Fibroblast of lung (primary cell): Measurements from ENCODE around the gene NOB1. TPM values are rescaled to one million over a fixed set of nuclear protein-coding genes. Genes with fewer than 3 reads are reported as not detected.
A peak's percentile ranks its signal among the peaks of the same experiment; 100 is the strongest.

Experiments
- DNase-seq, 2 donors: peaks; one replicate each; pipeline versions ENCODE4 v3.0.0 to v3.0.0-alpha.2; 2010; ENCODE audit warnings: low read depth in 2 of 2
- H2AFZ ChIP-seq: 2 replicates; pipeline ENCODE4 v1.5.1; 2012; ENCODE audit warnings: low read length, control low read depth, inconsistent platforms
- H3K27ac ChIP-seq: 2 replicates; pipeline ENCODE4 v1.5.1; 2011; ENCODE audit warnings: low read length, control low read depth; ENCODE audit not compliant: insufficient read depth
- H3K27me3 ChIP-seq: 2 replicates; pipeline ENCODE4 v1.5.1; 2011; ENCODE audit warnings: mild to moderate bottlenecking, low read length; ENCODE audit not compliant: control insufficient read depth, insufficient read depth
- H3K36me3 ChIP-seq: 2 replicates; pipeline ENCODE4 v1.5.1; 2011; ENCODE audit warnings: low read length; ENCODE audit not compliant: control insufficient read depth, insufficient read depth
- H3K4me1 ChIP-seq: 2 replicates; pipeline ENCODE4 v1.5.1; 2011; ENCODE audit warnings: low read length; ENCODE audit not compliant: control insufficient read depth, insufficient read depth; ENCODE audit errors: extremely low read depth
- H3K4me2 ChIP-seq: 2 replicates; pipeline ENCODE4 v1.5.1; 2011; ENCODE audit warnings: low read length, control low read depth; ENCODE audit not compliant: insufficient read depth; ENCODE audit errors: extremely low read depth
- H3K4me3 ChIP-seq, 4 experiments: fragments of 200-600 bp in 1 of 4; sonication (generic) in 1 of 4; replicated peaks in 1 of 4; 2 replicates each; pipeline ENCODE4 v1.5.1; 2011 to 2016; ENCODE audit warnings: low read length in 4 of 4, low read depth in 3 of 4, mild to moderate bottlenecking in 3 of 4, control low read depth in 2 of 4, inconsistent platforms in 1 of 4, mixed read lengths in 1 of 4; ENCODE audit not compliant: insufficient read depth in 1 of 4; ENCODE audit errors: control extremely low read depth in 1 of 4
- H3K79me2 ChIP-seq: 2 replicates; pipeline ENCODE4 v1.5.1; 2012; ENCODE audit warnings: mild to moderate bottlenecking, low read length, inconsistent platforms; ENCODE audit not compliant: control insufficient read depth, insufficient read depth
- H3K9ac ChIP-seq: 2 replicates; pipeline ENCODE4 v1.5.1; 2011; ENCODE audit warnings: mild to moderate bottlenecking, low read length, control low read depth; ENCODE audit not compliant: insufficient read depth
- H3K9me3 ChIP-seq: 2 replicates; pipeline ENCODE4 v1.5.1; 2012; ENCODE audit warnings: low read depth, low read length; ENCODE audit not compliant: control insufficient read depth, insufficient read depth
- H4K20me1 ChIP-seq: 2 replicates; pipeline ENCODE4 v1.5.1; 2011; ENCODE audit warnings: low read length; ENCODE audit not compliant: control insufficient read depth, insufficient read depth; ENCODE audit errors: extremely low read depth
- CTCF ChIP-seq, 2 donors: IDR thresholded peaks in 1 of 2; conservative IDR thresholded peaks in 1 of 2; 1 replicate in 1 of 2; 2 replicates in 1 of 2; pipeline ENCODE4 v1.5.1; 2011 to 2012; ENCODE audit warnings: low read length in 2 of 2, control low read depth in 1 of 2, inconsistent platforms in 1 of 2, low read depth in 1 of 2, mild to moderate bottlenecking in 1 of 2
- EZH2 ChIP-seq: IDR thresholded peaks from 2 replicates; pipeline ENCODE4 v1.5.1; 2012; ENCODE audit warnings: low read length, control low read depth, mild to moderate bottlenecking; ENCODE audit errors: missing control alignments
- polyA plus RNA-seq, 2 donors: library from polyadenylated mRNA; depleted of rRNA in 1 of 2; stranded (reverse) in 1 of 2; unstranded in 1 of 2; fragments of >200 nt; gene quantifications; 2 replicates each; pipeline ENCODE4 v1.2.1, GENCODE V29; 2011 to 2012; ENCODE audit warnings: missing spikeins in 1 of 2
- total RNA-seq: library from RNA; depleted of rRNA; stranded (reverse); fragments of >200 nt; gene quantifications from 2 replicates; pipeline ENCODE4 v1.2.1, GENCODE V29; 2014

Gene NOB1
- total and polyA plus RNA-seq, 2 donors (not counting 1 experiment from before 2014, with no cell fraction given) = 25.1 to 45.0 TPM

GRCh38 chr16:69775563-69775962, 20.8 kb upstream of the NOB1 start:
- no peak for DNase-seq
- H3K79me2 ChIP-seq = no peaks in the 10 kb centered on the region

GRCh38 chr16:69773260-69773947, 18.7 kb upstream of the NOB1 start:
- H3K27me3 ChIP-seq = no peaks in the 10 kb centered on the region
- no peak overlapping the region for H3K4me2 ChIP-seq
- no peaks in the 10 kb centered on the region for H3K4me1 ChIP-seq
- H3K36me3 ChIP-seq = no peaks in the 10 kb centered on the region
- no peaks in the 10 kb centered on the region for H4K20me1 ChIP-seq
- H3K27ac ChIP-seq = no peak overlapping the region
- peak in 1 of 2 donors; percentile 16 for DNase-seq
- TF ChIP-seq CTCF (conservative IDR thresholded peaks at IDR 0.05 in 1 of 2, IDR thresholded peaks at IDR 0.05 in 1 of 2; ENCODE audit: low read depth in 1 of 2, low read length in 2 of 2) = no peak
- no peak for TF ChIP-seq EZH2
- no peaks in the 10 kb centered on the region for H3K9me3 ChIP-seq
- no peak overlapping the region for H3K9ac ChIP-seq
- H3K79me2 ChIP-seq = no peaks in the 10 kb centered on the region
- H2AFZ ChIP-seq = no peak overlapping the region
- no peak overlapping the region for H3K4me3 ChIP-seq

More at GRCh38 chr16:69775563-69775962, 20.8 kb upstream of the NOB1 start:
- TF ChIP-seq EZH2 = no peak
- no peak for TF ChIP-seq CTCF (conservative IDR thresholded peaks at IDR 0.05 in 1 of 2, IDR thresholded peaks at IDR 0.05 in 1 of 2; ENCODE audit: low read depth in 1 of 2, low read length in 2 of 2)
- Histone ChIP-seq H2AFZ (no peak overlapping the region), H3K4me1 (no peaks in the 10 kb centered on the region), H3K36me3 (no peaks in the 10 kb centered on the region), H3K9me3 (no peaks in the 10 kb centered on the region), H3K27ac (no peak overlapping the region), H4K20me1 (no peaks in the 10 kb centered on the region), H3K4me3 (no peak overlapping the region), H3K27me3 (no peaks in the 10 kb centered on the region), H3K9ac (no peak overlapping the region), H3K4me2 (no peak overlapping the region)

- Histone ChIP-seq H3K27ac (no peak overlapping the region), H3K4me2 (no peak overlapping the region), H4K20me1 (no peaks in the 10 kb centered on the region), H3K9ac (no peak overlapping the region), H2AFZ (no peak overlapping the region), H3K79me2 (peaks cover 1% of the 10 kb centered on the region), H3K27me3 (no peaks in the 10 kb centered on the region), H3K36me3 (no peaks in the 10 kb centered on the region), H3K4me1 (no peaks in the 10 kb centered on the region), H3K4me3 (no peak overlapping the region), H3K9me3 (no peaks in the 10 kb centered on the region)
- DNase-seq = no peak
- no peak for TF ChIP-seq CTCF (conservative IDR thresholded peaks at IDR 0.05 in 1 of 2, IDR thresholded peaks at IDR 0.05 in 1 of 2; ENCODE audit: low read depth in 1 of 2, low read length in 2 of 2)
- no peak for TF ChIP-seq EZH2
Observed at GRCh38 chr16:69771651-69771967, 16.9 kb upstream of the NOB1 start.
